Measurements from ENCODE around the gene CKM.

GRCh38 chr19:45322311-45322710 is 364 bp downstream of the CKM start:
- TF ChIP-seq EZH2 (IDR thresholded peaks at IDR 0.05; ENCODE audit: borderline replicate concordance, low read depth, low read length, severe bottlenecking) (no peak), CTCF (IDR thresholded peaks at IDR 0.05; ENCODE audit: extremely low read depth in 1 of 2, insufficient read depth in 1 of 2, low read depth in 1 of 2, low read length in 2 of 2) (no peak), MAX (IDR thresholded peaks at IDR 0.05; ENCODE audit: insufficient read depth, insufficient read length) (no peak), POLR2AphosphoS5 (IDR thresholded peaks at IDR 0.05; ENCODE audit: insufficient read depth, low read depth, low read length) (no peak), POLR2A (IDR thresholded peaks at IDR 0.05; ENCODE audit: low read depth, low read length) (no peak), FOS (IDR thresholded peaks at IDR 0.05; ENCODE audit: borderline replicate concordance, insufficient read depth, low read length) (no peak), MYC (IDR thresholded peaks at IDR 0.05; ENCODE audit: low read depth, low read length) (no peak), JUN (IDR thresholded peaks at IDR 0.05; ENCODE audit: borderline replicate concordance, insufficient read depth, insufficient read length, low read depth) (no peak)
